ENCODE data around the gene PPP2R3A.

PPP2R3A gene

GRCh38 chr3:135975536-135975935 lies 10.0 kb downstream of the PPP2R3A start:
- no peak for TF ChIP-seq EZH2 (IDR thresholded peaks at IDR 0.05; ENCODE audit: borderline replicate concordance, low read depth, low read length, severe bottlenecking)
- TF ChIP-seq CTCF (IDR thresholded peaks at IDR 0.05; ENCODE audit: borderline replicate concordance, extremely low read depth, low read length, poor library complexity, severe bottlenecking): no peak
- Histone ChIP-seq H4K20me1 (ENCODE audit: insufficient read depth, low read length) (no peaks in the 10 kb centered on the region), H3K4me2 (ENCODE audit: insufficient read depth, low read length) (no peak overlapping the region), H3K36me3 (ENCODE audit: insufficient read depth, low read length) (no peaks in the 10 kb centered on the region), H3K4me3 (ENCODE audit: low read depth in 1 of 2, low read length in 2 of 2) (no peak overlapping the region), H3K27ac (ENCODE audit: low read length) (no peak overlapping the region), H3K27me3 (ENCODE audit: insufficient read depth, low read length, poor library complexity) (no peaks in the 10 kb centered on the region), H3K9me3 (ENCODE audit: insufficient read depth, low read length, severe bottlenecking) (no peaks in the 10 kb centered on the region), H2AFZ (ENCODE audit: low read depth, low read length) (no peak overlapping the region), H3K79me2 (ENCODE audit: insufficient read depth, low read length) (no peaks in the 10 kb centered on the region), H3K4me1 (ENCODE audit: insufficient read depth, low read length) (no peaks in the 10 kb centered on the region), H3K9ac (ENCODE audit: low read depth, low read length) (no peak overlapping the region)
- ATAC-seq (ENCODE audit: insufficient read depth, low read depth) (no peak), DNase-seq (no peak)

GRCh38 chr3:135980343-135980742 lies 14.8 kb downstream of the PPP2R3A start:
- DNase-seq: no peak

GRCh38 chr3:135981701-135982403 lies 16.3 kb downstream of the PPP2R3A start:
- H3K4me3 ChIP-seq (ENCODE audit: low read depth in 1 of 2, low read length in 2 of 2): no peak overlapping the region
- H3K27ac ChIP-seq (ENCODE audit: low read length): no peak overlapping the region
- TF ChIP-seq EZH2 (IDR thresholded peaks at IDR 0.05; ENCODE audit: borderline replicate concordance, low read depth, low read length, severe bottlenecking): no peak
- TF ChIP-seq CTCF (IDR thresholded peaks at IDR 0.05; ENCODE audit: borderline replicate concordance, extremely low read depth, low read length, poor library complexity, severe bottlenecking): no peak
- H4K20me1 ChIP-seq (ENCODE audit: insufficient read depth, low read length): no peaks in the 10 kb centered on the region
- no peak overlapping the region for H3K4me2 ChIP-seq (ENCODE audit: insufficient read depth, low read length)
- no peak for ATAC-seq (ENCODE audit: insufficient read depth, low read depth)
- H3K4me1 ChIP-seq (ENCODE audit: insufficient read depth, low read length): no peaks in the 10 kb centered on the region
- H2AFZ ChIP-seq (ENCODE audit: low read depth, low read length): no peak overlapping the region
- no peaks in the 10 kb centered on the region for H3K9me3 ChIP-seq (ENCODE audit: insufficient read depth, low read length, severe bottlenecking)
- no peak for DNase-seq
- H3K36me3 ChIP-seq (ENCODE audit: insufficient read depth, low read length): no peaks in the 10 kb centered on the region
- no peak overlapping the region for H3K9ac ChIP-seq (ENCODE audit: low read depth, low read length)
- peaks cover 6% of the 10 kb centered on the region for H3K27me3 ChIP-seq (ENCODE audit: insufficient read depth, low read length, poor library complexity)
- H3K79me2 ChIP-seq (ENCODE audit: insufficient read depth, low read length): no peaks in the 10 kb centered on the region

More at GRCh38 chr3:135980343-135980742, 14.8 kb downstream of the PPP2R3A start:
- no peak for ATAC-seq (ENCODE audit: insufficient read depth, low read depth)
- no peak overlapping the region for H3K4me2 ChIP-seq (ENCODE audit: insufficient read depth, low read length)
- no peaks in the 10 kb centered on the region for H3K36me3 ChIP-seq (ENCODE audit: insufficient read depth, low read length)
- no peaks in the 10 kb centered on the region for H3K4me1 ChIP-seq (ENCODE audit: insufficient read depth, low read length)
- no peak overlapping the region for H2AFZ ChIP-seq (ENCODE audit: low read depth, low read length)
- H3K9me3 ChIP-seq (ENCODE audit: insufficient read depth, low read length, severe bottlenecking): no peaks in the 10 kb centered on the region
- no peaks in the 10 kb centered on the region for H4K20me1 ChIP-seq (ENCODE audit: insufficient read depth, low read length)
- peaks cover 2% of the 10 kb centered on the region for H3K27me3 ChIP-seq (ENCODE audit: insufficient read depth, low read length, poor library complexity)
- H3K4me3 ChIP-seq (ENCODE audit: low read depth in 1 of 2, low read length in 2 of 2): no peak overlapping the region
- TF ChIP-seq EZH2 (IDR thresholded peaks at IDR 0.05; ENCODE audit: borderline replicate concordance, low read depth, low read length, severe bottlenecking): no peak
- TF ChIP-seq CTCF (IDR thresholded peaks at IDR 0.05; ENCODE audit: borderline replicate concordance, extremely low read depth, low read length, poor library complexity, severe bottlenecking): no peak
- no peak overlapping the region for H3K27ac ChIP-seq (ENCODE audit: low read length)
- H3K79me2 ChIP-seq (ENCODE audit: insufficient read depth, low read length): no peaks in the 10 kb centered on the region
- no peak overlapping the region for H3K9ac ChIP-seq (ENCODE audit: low read depth, low read length)
